Body of pancreas (tissue), 4 donors: ENCODE data around the gene MS4A8. TPM values are rescaled to one million over a fixed set of nuclear protein-coding genes. Genes with fewer than 3 reads are reported as not detected.
"Not testable (repeated sequence)": the region's sequence is repeated elsewhere in the genome, so short reads cannot be mapped to it uniquely, and the experiment has no call there.

ENCODE experiments used
- ATAC-seq: fragments of 150-250 bp; one replicate; pipeline ENCODE4 v1.9.1; 2016
- DNase-seq, 4 donors: peaks; one replicate each; pipeline ENCODE4 v3.0.0-alpha.2; 2019
- H3K27ac ChIP-seq, 4 donors: fragments of 200-600 bp; sonication (generic); 1 replicate in 3 of 4; 2 replicates in 1 of 4; pipeline versions ENCODE4 v1.5.1 to v1.6.1; 2016 to 2019; ENCODE audit warnings: mild to moderate bottlenecking in 1 of 4, mixed read lengths in 1 of 4, moderate library complexity in 1 of 4
- H3K27me3 ChIP-seq, 2 donors: fragments of 200-600 bp; sonication (generic); one replicate each; pipeline ENCODE4 v1.6.0; 2016; ENCODE audit warnings: mild to moderate bottlenecking in 1 of 2
- H3K36me3 ChIP-seq, 2 donors: fragments of 200-600 bp; sonication (generic); replicated peaks in 1 of 2; 2 replicates each; pipeline ENCODE4 v1.5.1; 2016; ENCODE audit warnings: low read depth in 2 of 2; ENCODE audit not compliant: insufficient read depth in 1 of 2
- H3K4me1 ChIP-seq: fragments of 200-600 bp; sonication (generic); one replicate; pipeline ENCODE4 v1.6.0; 2016
- H3K4me3 ChIP-seq, 2 donors: fragments of 200-600 bp; sonication (generic); 1 replicate in 1 of 2; 2 replicates in 1 of 2; pipeline ENCODE4 v1.5.1; 2016 to 2019
- H3K9me3 ChIP-seq, 3 donors: fragments of 200-600 bp; sonication (generic); 1 replicate in 2 of 3; 2 replicates in 1 of 3; pipeline ENCODE4 v1.5.1; 2016
- POLR2A ChIP-seq, 3 donors: fragments of 450-650 bp; IDR thresholded peaks; one replicate each; pipeline ENCODE4 v1.6.1; 2016; ENCODE audit warnings: antibody characterized with exemption in 3 of 3, mild to moderate bottlenecking in 2 of 3
- WGBS, 2 donors: methylation state at CpG; one replicate each; pipeline ENCODE4 v1.1.5; 2017; 5-methylcytosine and 5-hydroxymethylcytosine counted together
- intact Hi-C: fragments of 100-400 bp; cut with DNase I; formaldehyde crosslinking; loops from one replicate; pipeline ENCODE4 v1.15.1; 2023
- total RNA-seq, 2 donors: library from RNA; depleted of rRNA; stranded (reverse); fragments of >200 nt; gene quantifications; one replicate each; pipeline ENCODE4 v1.1.0, GENCODE V29; 2016
- TF ChIP-seq, protein P1 (sequence below), 7 experiments: fragments of 450-650 bp in 4 of 7; fragments of 200-600 bp in 3 of 7; sonication (generic) in 3 of 7; IDR thresholded peaks; one replicate each; pipeline ENCODE4 v1.5.1; 2016 to 2019; ENCODE audit warnings: antibody characterized with exemption in 7 of 7

Gene MS4A8
- total RNA-seq, 2 donors from 2014 or later, result 6.5 TPM; not detected in 1

DNA sequence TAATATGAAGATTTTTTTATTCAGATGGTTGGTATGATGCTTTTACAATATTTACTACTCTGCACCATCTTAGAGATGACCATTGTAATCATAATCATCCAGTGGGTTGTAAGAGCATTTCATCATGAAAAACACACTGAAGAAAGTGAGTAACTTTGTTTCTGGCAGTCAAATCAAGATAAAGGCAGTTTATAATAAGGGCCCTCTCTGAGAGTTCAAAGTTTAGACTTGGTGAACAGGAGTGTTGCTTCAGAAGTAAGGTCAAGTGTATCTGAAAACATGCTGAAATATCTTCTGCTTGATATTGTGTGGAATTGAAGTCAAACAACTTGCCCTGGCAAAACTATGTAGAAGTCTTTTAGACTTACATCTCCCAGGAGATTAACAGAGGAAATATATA, 19.5 kb upstream of the MS4A8 start:
- Histone ChIP-seq H3K36me3 (no peaks in the 10 kb centered on the region), H3K4me3 (no peak overlapping the region), H3K4me1 (peaks cover 19% of the 10 kb centered on the region), H3K27ac (no peak overlapping the region), H3K9me3 (peaks cover 0 to 9% (median 0%) of the 10 kb centered on the region in 3 donors), H3K27me3 (no peaks in the 10 kb centered on the region)
- no peak for DNase-seq
- intact Hi-C loops, result no loop called here
- TF ChIP-seq, protein P1, sequence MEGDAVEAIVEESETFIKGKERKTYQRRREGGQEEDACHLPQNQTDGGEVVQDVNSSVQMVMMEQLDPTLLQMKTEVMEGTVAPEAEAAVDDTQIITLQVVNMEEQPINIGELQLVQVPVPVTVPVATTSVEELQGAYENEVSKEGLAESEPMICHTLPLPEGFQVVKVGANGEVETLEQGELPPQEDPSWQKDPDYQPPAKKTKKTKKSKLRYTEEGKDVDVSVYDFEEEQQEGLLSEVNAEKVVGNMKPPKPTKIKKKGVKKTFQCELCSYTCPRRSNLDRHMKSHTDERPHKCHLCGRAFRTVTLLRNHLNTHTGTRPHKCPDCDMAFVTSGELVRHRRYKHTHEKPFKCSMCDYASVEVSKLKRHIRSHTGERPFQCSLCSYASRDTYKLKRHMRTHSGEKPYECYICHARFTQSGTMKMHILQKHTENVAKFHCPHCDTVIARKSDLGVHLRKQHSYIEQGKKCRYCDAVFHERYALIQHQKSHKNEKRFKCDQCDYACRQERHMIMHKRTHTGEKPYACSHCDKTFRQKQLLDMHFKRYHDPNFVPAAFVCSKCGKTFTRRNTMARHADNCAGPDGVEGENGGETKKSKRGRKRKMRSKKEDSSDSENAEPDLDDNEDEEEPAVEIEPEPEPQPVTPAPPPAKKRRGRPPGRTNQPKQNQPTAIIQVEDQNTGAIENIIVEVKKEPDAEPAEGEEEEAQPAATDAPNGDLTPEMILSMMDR (IDR thresholded peaks at IDR 0.05), result no peak
- TF ChIP-seq POLR2A (IDR thresholded peaks at IDR 0.05), result no peak
- ATAC-seq, result no peak

DNA sequence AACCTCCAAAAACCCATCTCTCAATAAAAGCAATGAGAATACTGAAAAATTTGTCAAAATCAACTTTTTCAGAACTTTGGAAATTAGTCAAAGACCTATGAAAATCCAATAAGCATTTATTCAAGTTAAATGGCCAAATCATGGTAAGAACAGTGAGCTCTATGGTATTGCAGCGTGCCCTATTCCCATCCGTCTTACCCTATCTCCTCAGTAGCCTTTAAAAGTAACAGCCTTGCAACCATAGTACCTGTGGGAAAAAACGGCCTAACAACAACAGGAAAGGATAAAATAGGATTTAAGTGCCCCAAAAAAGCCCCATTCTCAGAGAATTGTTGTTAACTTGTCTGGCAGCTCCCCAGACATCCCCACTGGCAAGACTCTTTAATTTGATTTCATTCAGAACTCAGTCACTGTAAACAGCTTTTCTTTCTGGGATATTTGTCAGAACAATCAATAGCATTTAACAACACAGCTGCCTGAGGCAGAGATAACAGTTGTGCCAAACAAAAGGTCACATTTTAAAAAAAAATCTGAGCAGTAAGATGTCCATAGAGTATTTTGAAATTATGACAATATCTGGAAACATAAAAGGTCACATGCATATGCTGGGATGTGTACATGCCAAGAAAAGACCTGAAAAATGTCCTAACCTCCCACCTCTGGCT, 18.8 kb upstream of the MS4A8 start:
- no peaks in the 10 kb centered on the region for H3K36me3 ChIP-seq
- peaks cover 19% of the 10 kb centered on the region for H3K4me1 ChIP-seq
- 22 to 30% methylated on average over 3 of the region's 3 CpGs for WGBS, 2 donors
- H3K9me3 ChIP-seq, result peaks cover 0 to 9% (median 0%) of the 10 kb centered on the region in 3 donors
- no peak overlapping the region for H3K4me3 ChIP-seq
- ATAC-seq (peak; percentile 73), DNase-seq (no peak)
- H3K27ac ChIP-seq, result peak overlapping the region in 2 of 4 donors; percentile 2 to 24
- intact Hi-C loops, result no loop called here
- TF ChIP-seq, protein P1 (IDR thresholded peaks at IDR 0.05), result no peak
- TF ChIP-seq POLR2A (IDR thresholded peaks at IDR 0.05), result no peak
- H3K27me3 ChIP-seq, result no peaks in the 10 kb centered on the region

DNA sequence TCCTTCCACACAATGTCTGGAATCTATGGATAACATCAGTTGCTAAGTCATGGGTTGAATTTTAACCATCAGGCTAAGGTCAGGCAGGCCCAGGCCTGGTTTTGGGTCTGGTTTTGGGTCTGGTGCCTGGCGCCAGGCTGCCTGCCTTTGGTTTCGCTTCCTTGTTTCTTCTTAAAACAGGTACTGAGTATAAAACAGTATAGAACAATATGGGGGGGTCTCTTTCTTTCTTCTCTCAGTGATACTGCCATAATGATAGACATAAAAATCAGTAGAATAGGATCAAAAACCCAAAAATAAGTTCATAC, 14.9 kb upstream of the MS4A8 start:
- peaks cover 19% of the 10 kb centered on the region for H3K4me1 ChIP-seq
- H3K4me3 ChIP-seq, H3K27ac ChIP-seq, DNase-seq, H3K9me3 ChIP-seq, H3K36me3 ChIP-seq, intact Hi-C loops, H3K27me3 ChIP-seq, ATAC-seq: not testable (repeated sequence)
- WGBS, 2 donors, result 94% methylated on average over 2 of the region's 2 CpGs

DNA sequence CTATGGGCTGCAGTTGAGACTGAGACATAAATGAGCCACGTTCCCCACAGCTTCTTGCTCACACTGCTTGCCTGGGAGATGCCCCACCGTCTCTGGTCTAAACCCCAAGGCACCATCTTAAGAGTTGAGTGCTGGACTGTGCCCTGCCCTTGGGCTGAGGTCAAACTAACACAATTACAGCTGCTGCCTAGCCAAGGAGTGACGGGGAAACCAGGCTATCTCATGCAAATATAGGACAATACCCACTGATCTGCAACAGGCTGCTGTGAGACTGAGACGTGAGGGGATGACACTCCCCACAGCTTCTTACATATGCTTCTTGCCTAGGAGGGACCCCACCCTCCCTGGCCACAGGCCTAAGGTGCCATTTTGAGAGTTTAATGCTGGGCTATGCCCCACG, 7.8 kb upstream of the MS4A8 start:
- WGBS, 2 donors, result 75 to 83% methylated on average over 1 to 5 of the region's 5 CpGs
- intact Hi-C loops, result no loop called here
- Histone ChIP-seq H3K27ac (no peak overlapping the region), H3K9me3 (no peaks in the 10 kb centered on the region), H3K36me3 (no peaks in the 10 kb centered on the region), H3K27me3 (no peaks in the 10 kb centered on the region), H3K4me3 (no peak overlapping the region), H3K4me1 (no peaks in the 10 kb centered on the region)
- ATAC-seq (no peak), DNase-seq (no peak)
- TF ChIP-seq, protein P1 (IDR thresholded peaks at IDR 0.05), result no peak
- TF ChIP-seq POLR2A (IDR thresholded peaks at IDR 0.05), result no peak

DNA sequence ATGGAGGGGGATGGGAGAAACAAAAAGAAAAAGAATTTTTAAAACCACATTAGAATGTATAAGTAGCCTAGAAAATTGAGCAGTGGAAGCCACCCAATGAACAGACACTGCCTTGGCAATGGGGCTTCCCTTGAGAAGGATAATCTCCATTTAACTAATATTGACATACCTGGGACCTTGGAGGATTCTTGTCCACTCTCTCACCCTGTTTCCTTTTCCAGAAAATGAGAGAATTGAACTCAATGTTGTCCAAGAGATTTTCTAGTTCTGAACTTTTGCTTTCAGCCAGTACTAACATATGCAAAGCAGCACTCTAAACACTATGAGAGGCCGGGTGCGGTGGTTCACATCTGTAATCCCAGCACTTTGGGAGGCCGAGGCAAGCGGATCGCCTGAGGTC, 524 bp downstream of the MS4A8 start:
- ATAC-seq, result no peak
- Histone ChIP-seq H3K27ac (peak overlapping the region in 3 of 4 donors; percentile 28 to 59 (median 51)), H3K27me3 (no peaks in the 10 kb centered on the region), H3K9me3 (no peaks in the 10 kb centered on the region), H3K36me3 (no peaks in the 10 kb centered on the region), H3K4me3 (no peak overlapping the region), H3K4me1 (peaks cover 52% of the 10 kb centered on the region)
- intact Hi-C loops, result loop anchor here (10.0 kb wide), 1 partner anchor 55 kb away; the partner anchor contains the start of gene MS4A15
- TF ChIP-seq, protein P1 (IDR thresholded peaks at IDR 0.05), result no peak
- TF ChIP-seq POLR2A (IDR thresholded peaks at IDR 0.05), result no peak
- 94 to 98% methylated on average over 5 of the region's 5 CpGs for WGBS, 2 donors
- no peak for DNase-seq
